ENCODE data around the gene DNAJB1. TPM values are rescaled to one million over a fixed set of nuclear protein-coding genes. Genes with fewer than 3 reads are reported as not detected.

DNAJB1 gene
- total RNA-seq, 4 donors from 2014 or later, result 67.5 to 669 (median 116) TPM

DNA sequence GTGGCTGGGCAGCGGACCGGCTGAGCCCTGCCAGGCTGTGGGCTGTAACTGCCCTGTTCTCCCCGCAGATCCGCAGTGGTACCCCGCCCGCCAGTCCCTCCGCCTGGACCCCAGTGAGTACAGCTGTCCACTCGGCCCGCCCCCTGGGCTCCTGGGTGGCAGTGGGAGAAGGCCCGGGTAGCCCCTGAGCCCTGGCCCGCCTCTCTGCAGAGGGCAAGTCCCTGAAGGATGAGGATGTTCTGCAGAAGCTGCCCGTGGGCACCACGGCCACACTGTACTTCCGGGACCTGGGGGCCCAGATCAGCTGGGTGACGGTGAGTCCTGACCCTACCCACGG is 45.4 kb upstream of the DNAJB1 start:
- ATAC-seq (ENCODE audit: low FRiP score), result no peak
- TF ChIP-seq, protein P1, sequence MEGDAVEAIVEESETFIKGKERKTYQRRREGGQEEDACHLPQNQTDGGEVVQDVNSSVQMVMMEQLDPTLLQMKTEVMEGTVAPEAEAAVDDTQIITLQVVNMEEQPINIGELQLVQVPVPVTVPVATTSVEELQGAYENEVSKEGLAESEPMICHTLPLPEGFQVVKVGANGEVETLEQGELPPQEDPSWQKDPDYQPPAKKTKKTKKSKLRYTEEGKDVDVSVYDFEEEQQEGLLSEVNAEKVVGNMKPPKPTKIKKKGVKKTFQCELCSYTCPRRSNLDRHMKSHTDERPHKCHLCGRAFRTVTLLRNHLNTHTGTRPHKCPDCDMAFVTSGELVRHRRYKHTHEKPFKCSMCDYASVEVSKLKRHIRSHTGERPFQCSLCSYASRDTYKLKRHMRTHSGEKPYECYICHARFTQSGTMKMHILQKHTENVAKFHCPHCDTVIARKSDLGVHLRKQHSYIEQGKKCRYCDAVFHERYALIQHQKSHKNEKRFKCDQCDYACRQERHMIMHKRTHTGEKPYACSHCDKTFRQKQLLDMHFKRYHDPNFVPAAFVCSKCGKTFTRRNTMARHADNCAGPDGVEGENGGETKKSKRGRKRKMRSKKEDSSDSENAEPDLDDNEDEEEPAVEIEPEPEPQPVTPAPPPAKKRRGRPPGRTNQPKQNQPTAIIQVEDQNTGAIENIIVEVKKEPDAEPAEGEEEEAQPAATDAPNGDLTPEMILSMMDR (IDR thresholded peaks at IDR 0.05), result no peak
- DNase-seq (ENCODE audit: low spot score), result no peak

DNA sequence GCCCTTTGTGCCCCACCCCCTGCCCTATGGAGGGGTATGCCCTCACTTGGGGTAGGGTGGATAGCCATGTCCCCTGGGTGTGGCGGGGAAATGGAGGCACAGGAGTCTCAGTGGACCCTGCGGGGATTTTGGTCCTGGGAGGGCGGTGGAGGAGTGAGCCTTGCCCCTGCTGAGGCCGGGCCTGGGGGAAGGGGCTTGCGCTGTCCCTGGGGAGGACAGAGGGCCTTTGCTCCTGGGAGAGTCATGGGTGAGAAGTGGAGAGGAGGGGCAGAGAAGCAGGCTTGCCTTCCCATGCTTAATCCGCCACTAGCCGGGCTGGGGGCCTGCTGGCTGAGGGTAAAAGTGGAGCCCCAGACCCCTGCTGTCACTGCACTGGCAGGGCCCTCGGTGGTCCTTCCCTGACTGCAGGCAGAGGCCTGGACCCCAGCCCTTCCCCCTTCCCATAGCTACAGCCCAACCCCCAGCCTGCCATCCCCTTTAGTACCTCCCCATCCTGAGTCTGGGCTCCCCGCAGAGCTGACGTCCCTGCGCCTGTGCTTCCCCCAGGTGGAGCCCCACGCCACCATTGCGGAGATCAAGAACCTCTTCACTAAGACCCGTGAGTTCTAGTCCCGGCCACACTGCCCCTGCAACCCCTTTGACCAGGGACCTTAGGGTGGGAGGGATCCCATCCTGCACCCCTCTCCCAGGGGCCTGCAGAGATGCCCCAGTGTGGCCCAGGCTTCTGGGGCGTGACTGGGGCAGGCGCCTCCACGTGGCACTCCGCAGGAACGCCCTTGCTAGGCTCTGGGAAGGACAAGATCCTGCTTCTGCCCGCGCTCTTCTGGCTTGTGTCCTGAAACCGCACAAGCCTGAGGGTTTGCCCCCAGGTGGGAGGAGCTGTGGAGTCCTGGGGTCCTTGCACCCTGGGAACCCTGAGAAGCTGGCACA is 44.7 kb upstream of the DNAJB1 start:
- DNase-seq (ENCODE audit: low spot score), result no peak
- TF ChIP-seq, protein P1 (IDR thresholded peaks at IDR 0.05), result no peak
- ATAC-seq (ENCODE audit: low FRiP score), result no peak

DNA sequence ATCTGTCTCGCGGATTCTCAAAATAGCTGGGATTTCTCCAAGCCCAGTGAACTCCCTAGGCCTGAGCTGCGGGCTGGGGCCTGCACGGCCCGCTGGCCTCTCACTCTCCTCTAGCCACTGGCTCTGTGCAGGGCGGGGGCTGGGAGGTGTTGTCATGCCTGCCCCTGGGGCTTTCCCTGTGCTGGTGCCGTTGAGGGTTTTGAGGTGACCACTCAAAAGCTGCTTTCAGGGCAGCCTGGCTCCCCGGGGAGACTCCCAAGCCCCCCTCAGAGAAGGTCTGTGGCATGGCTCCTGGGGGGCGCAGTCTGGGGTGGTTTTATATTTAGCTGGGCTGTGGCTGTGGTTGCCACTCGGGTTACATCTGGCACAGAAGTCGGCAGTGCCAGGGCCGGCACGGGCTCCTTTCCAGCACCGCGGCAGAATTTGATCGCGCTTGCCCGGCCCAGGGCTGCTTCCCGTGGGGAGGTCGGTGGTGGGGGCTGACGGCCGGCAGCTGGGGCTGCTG is 43.7 kb upstream of the DNAJB1 start:
- peak; percentile 51 for ATAC-seq (ENCODE audit: low FRiP score)
- DNase-seq (ENCODE audit: low spot score), result no peak
- TF ChIP-seq, protein P1 (IDR thresholded peaks at IDR 0.05), result no peak

DNA sequence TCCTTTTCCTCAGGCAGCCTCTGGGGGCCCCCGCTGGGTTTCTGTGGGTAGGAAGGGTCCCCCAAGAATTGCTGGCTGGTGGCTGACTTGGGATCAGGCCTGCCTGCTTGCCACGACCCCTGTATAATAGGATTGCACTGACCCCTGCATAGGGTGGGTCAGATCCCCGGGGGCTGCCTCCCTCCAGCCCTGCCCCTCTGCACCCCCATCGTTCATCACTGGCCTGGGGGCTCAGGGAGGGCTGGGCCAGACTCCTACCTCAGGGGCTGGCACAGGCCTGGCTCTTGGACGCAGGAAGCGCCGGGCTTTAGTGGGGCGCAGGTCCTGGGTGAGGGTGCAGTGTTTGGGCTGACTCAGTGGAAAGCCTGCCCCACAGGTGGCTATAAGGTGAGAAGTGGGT is 43.1 kb upstream of the DNAJB1 start:
- ATAC-seq (ENCODE audit: low FRiP score) (no peak), DNase-seq (ENCODE audit: low spot score) (no peak)
- TF ChIP-seq, protein P1 (IDR thresholded peaks at IDR 0.05), result no peak

DNA sequence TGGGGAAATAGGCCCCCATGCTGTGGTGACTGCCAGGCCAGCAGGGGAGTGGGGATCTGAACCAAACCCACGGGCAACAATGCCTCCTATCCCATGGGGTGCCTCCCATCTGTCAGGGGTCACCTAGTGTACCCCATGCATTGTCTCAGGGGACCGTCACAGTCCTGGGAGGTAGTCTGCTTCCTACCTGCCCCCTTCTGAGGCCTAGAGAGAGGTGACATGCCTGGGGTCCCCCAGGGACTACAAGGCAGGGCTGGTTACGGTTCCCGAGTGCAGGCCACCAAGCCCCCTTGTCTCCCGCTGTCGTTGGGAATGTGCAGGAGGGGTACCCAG is 42.5 kb upstream of the DNAJB1 start:
- DNase-seq (ENCODE audit: low spot score) (no peak), ATAC-seq (ENCODE audit: low FRiP score) (no peak)
- TF ChIP-seq, protein P1 (IDR thresholded peaks at IDR 0.05), result no peak

DNA sequence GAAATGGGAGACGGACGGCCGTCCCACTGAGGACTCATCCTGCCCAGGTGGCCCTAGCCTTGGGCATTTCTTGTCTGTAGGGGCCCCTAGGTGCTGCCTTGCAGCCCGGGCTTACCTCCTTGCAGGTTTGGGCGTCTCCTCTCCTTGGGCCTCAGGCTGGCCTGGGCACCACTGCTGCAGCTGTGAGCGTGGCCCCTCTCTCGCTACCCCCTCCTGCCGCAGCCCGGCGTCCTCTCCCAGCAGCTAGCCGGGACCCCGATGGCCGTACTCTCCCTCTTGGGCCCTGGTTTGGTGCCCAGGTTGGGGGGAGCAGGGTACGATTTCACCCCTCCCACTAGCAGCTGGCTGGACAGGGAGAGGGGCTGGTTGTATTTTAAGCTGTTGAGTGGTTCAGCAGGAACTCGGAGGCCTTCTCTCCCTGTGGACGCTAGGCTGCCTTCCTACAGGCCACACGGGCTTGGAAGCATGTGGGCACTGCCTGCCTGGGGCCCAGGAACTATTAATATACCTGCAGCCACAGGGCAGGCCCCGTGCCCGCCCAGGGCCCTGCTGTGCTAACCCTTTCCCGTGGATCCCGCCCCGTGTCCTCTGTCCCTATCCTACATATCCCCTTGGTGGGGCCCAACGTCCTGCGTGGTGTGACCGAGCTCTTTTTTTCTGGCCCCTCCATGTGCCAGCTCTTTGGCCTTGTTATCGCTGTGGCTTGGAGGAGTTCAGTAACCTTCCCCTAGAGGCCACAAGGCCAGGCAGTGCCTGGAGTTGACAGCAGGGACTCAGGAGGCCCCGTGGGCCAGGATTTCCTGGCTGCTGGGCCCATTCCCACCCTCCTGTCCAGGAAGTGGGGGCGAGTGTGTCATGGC is 41.9 kb upstream of the DNAJB1 start:
- no peak for ATAC-seq (ENCODE audit: low FRiP score)
- TF ChIP-seq, protein P1 (IDR thresholded peaks at IDR 0.05), result no peak
- no peak for DNase-seq (ENCODE audit: low spot score)

Measured in omental fat pad (tissue), 4 donors.